Measurements from ENCODE around the gene ADAM22. TPM values are rescaled to one million over a fixed set of nuclear protein-coding genes. Genes with fewer than 3 reads are reported as not detected.
"Not testable (repeated sequence)": the region's sequence is repeated elsewhere in the genome, so short reads cannot be mapped to it uniquely, and the experiment has no call there.

ADAM22 gene
- total and polyA plus RNA-seq, 2 donors (not counting 1 experiment from before 2014, with no cell fraction given) = 0.18 to 0.66 TPM

DNA sequence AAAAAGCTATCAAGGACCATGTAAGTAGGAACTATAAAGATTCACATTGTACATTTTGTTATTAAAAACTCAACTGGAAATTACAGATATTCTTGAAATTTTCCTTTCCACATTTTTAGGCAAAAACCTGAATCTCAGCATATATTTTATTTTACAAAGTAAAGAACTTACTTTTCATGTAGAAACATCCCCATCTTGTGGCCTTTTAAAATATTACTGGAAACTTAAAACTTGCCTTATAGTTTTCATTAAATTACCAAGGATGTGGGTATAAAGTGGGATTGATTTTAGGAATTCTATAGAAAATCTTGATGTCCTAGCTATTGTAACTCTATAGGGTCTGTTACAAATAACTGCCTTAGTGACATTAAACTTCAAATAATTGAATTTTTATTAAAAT, 47.2 kb upstream of the ADAM22 start:
- H3K9ac ChIP-seq (ENCODE audit: insufficient read depth, low read length) = no peak overlapping the region
- H3K27me3 ChIP-seq (ENCODE audit: control insufficient read depth, insufficient read depth, low read length) = no peaks in the 10 kb centered on the region
- H3K27ac ChIP-seq (ENCODE audit: insufficient read depth, low read length) = no peak overlapping the region
- H3K9me3 ChIP-seq (ENCODE audit: control insufficient read depth, insufficient read depth, low read depth, low read length) = no peaks in the 10 kb centered on the region
- H2AFZ ChIP-seq (ENCODE audit: low read length) = no peak overlapping the region
- TF ChIP-seq, protein P1, sequence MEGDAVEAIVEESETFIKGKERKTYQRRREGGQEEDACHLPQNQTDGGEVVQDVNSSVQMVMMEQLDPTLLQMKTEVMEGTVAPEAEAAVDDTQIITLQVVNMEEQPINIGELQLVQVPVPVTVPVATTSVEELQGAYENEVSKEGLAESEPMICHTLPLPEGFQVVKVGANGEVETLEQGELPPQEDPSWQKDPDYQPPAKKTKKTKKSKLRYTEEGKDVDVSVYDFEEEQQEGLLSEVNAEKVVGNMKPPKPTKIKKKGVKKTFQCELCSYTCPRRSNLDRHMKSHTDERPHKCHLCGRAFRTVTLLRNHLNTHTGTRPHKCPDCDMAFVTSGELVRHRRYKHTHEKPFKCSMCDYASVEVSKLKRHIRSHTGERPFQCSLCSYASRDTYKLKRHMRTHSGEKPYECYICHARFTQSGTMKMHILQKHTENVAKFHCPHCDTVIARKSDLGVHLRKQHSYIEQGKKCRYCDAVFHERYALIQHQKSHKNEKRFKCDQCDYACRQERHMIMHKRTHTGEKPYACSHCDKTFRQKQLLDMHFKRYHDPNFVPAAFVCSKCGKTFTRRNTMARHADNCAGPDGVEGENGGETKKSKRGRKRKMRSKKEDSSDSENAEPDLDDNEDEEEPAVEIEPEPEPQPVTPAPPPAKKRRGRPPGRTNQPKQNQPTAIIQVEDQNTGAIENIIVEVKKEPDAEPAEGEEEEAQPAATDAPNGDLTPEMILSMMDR (conservative IDR thresholded peaks at IDR 0.05 in 1 of 2, IDR thresholded peaks at IDR 0.05 in 1 of 2; ENCODE audit: low read depth in 1 of 2, low read length in 2 of 2) = peak in 1 of 2 donors; percentile 19
- no peak for TF ChIP-seq EZH2 (IDR thresholded peaks at IDR 0.05; ENCODE audit: low read length, missing control alignments)
- H3K79me2 ChIP-seq (ENCODE audit: control insufficient read depth, insufficient read depth, low read length) = peaks cover 19% of the 10 kb centered on the region
- peak; percentile 33 to 75 for DNase-seq (ENCODE audit: low read depth in 2 of 2)
- H3K4me2 ChIP-seq (ENCODE audit: extremely low read depth, insufficient read depth, low read length) = no peak overlapping the region
- H3K4me1 ChIP-seq (ENCODE audit: control insufficient read depth, extremely low read depth, insufficient read depth, low read length) = no peaks in the 10 kb centered on the region
- H3K4me3 ChIP-seq (replicated peaks in 1 of 4; ENCODE audit: control extremely low read depth in 1 of 4, insufficient read depth in 1 of 4, low read depth in 3 of 4, low read length in 4 of 4) = no peak overlapping the region
- H4K20me1 ChIP-seq (ENCODE audit: control insufficient read depth, extremely low read depth, insufficient read depth, low read length) = no peaks in the 10 kb centered on the region
- peaks cover 2% of the 10 kb centered on the region for H3K36me3 ChIP-seq (ENCODE audit: control insufficient read depth, insufficient read depth, low read length)

DNA sequence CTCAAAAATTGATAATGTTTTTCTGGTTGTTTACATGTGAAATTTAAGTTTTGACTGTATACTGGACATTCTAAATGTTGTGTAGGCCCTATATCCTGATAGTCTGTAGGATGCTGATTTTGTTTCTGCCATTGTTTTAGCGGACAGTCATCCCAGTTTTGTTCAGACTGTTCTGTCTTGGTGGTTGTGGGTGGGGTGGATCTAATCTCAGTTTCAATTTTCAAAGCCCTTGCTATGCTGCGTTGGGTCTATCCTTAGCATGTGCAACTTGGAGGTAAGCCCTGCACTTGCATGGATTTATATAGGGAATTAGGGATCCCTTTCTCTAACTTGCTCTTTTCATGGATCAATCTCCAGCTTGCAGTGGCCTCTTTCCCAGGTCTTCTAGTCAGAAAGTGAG, 38.7 kb upstream of the ADAM22 start:
- no peak overlapping the region for H3K4me2 ChIP-seq (ENCODE audit: extremely low read depth, insufficient read depth, low read length)
- no peaks in the 10 kb centered on the region for H3K4me1 ChIP-seq (ENCODE audit: control insufficient read depth, extremely low read depth, insufficient read depth, low read length)
- DNase-seq (ENCODE audit: low read depth in 2 of 2) = no peak
- H3K9ac ChIP-seq (ENCODE audit: insufficient read depth, low read length) = no peak overlapping the region
- no peak overlapping the region for H3K4me3 ChIP-seq (replicated peaks in 1 of 4; ENCODE audit: control extremely low read depth in 1 of 4, insufficient read depth in 1 of 4, low read depth in 3 of 4, low read length in 4 of 4)
- H3K36me3 ChIP-seq (ENCODE audit: control insufficient read depth, insufficient read depth, low read length) = peaks cover 4% of the 10 kb centered on the region
- H3K79me2 ChIP-seq (ENCODE audit: control insufficient read depth, insufficient read depth, low read length) = peaks cover 8% of the 10 kb centered on the region
- TF ChIP-seq, protein P1 (conservative IDR thresholded peaks at IDR 0.05 in 1 of 2, IDR thresholded peaks at IDR 0.05 in 1 of 2; ENCODE audit: low read depth in 1 of 2, low read length in 2 of 2) = no peak
- no peak for TF ChIP-seq EZH2 (IDR thresholded peaks at IDR 0.05; ENCODE audit: low read length, missing control alignments)
- H3K9me3 ChIP-seq (ENCODE audit: control insufficient read depth, insufficient read depth, low read depth, low read length) = no peaks in the 10 kb centered on the region
- H3K27me3 ChIP-seq (ENCODE audit: control insufficient read depth, insufficient read depth, low read length) = no peaks in the 10 kb centered on the region
- no peaks in the 10 kb centered on the region for H4K20me1 ChIP-seq (ENCODE audit: control insufficient read depth, extremely low read depth, insufficient read depth, low read length)
- no peak overlapping the region for H3K27ac ChIP-seq (ENCODE audit: insufficient read depth, low read length)
- H2AFZ ChIP-seq (ENCODE audit: low read length) = no peak overlapping the region

DNA sequence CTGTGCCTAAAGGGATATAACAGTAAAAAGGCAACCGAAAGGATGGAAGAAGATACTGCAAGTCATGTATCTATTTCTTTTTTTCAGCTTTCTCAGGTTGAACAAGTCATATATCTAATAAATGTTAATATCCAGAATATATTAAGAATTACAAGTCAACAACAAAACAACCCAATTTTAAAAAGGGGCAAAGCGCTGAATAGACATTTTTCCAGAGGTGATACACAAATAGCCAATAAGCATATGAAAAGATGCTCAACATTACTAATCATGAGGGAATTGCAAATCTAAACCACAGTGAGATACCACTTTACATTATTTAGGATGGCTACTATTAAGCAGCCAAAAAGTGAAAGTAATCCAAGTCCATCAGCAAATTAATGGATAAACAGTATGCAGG, 34.8 kb upstream of the ADAM22 start:
- no peaks in the 10 kb centered on the region for H3K27me3 ChIP-seq (ENCODE audit: control insufficient read depth, insufficient read depth, low read length)
- H3K9ac ChIP-seq (ENCODE audit: insufficient read depth, low read length) = no peak overlapping the region
- H2AFZ ChIP-seq (ENCODE audit: low read length) = no peak overlapping the region
- no peaks in the 10 kb centered on the region for H3K79me2 ChIP-seq (ENCODE audit: control insufficient read depth, insufficient read depth, low read length)
- no peak overlapping the region for H3K4me3 ChIP-seq (replicated peaks in 1 of 4; ENCODE audit: control extremely low read depth in 1 of 4, insufficient read depth in 1 of 4, low read depth in 3 of 4, low read length in 4 of 4)
- H4K20me1 ChIP-seq (ENCODE audit: control insufficient read depth, extremely low read depth, insufficient read depth, low read length) = no peaks in the 10 kb centered on the region
- DNase-seq (ENCODE audit: low read depth in 2 of 2) = no peak
- H3K27ac ChIP-seq (ENCODE audit: insufficient read depth, low read length) = no peak overlapping the region
- TF ChIP-seq, protein P1 (conservative IDR thresholded peaks at IDR 0.05 in 1 of 2, IDR thresholded peaks at IDR 0.05 in 1 of 2; ENCODE audit: low read depth in 1 of 2, low read length in 2 of 2) = no peak
- no peak for TF ChIP-seq EZH2 (IDR thresholded peaks at IDR 0.05; ENCODE audit: low read length, missing control alignments)
- no peaks in the 10 kb centered on the region for H3K9me3 ChIP-seq (ENCODE audit: control insufficient read depth, insufficient read depth, low read depth, low read length)
- H3K4me2 ChIP-seq (ENCODE audit: extremely low read depth, insufficient read depth, low read length) = no peak overlapping the region
- H3K4me1 ChIP-seq (ENCODE audit: control insufficient read depth, extremely low read depth, insufficient read depth, low read length) = no peaks in the 10 kb centered on the region
- H3K36me3 ChIP-seq (ENCODE audit: control insufficient read depth, insufficient read depth, low read length) = peaks cover 5% of the 10 kb centered on the region

DNA sequence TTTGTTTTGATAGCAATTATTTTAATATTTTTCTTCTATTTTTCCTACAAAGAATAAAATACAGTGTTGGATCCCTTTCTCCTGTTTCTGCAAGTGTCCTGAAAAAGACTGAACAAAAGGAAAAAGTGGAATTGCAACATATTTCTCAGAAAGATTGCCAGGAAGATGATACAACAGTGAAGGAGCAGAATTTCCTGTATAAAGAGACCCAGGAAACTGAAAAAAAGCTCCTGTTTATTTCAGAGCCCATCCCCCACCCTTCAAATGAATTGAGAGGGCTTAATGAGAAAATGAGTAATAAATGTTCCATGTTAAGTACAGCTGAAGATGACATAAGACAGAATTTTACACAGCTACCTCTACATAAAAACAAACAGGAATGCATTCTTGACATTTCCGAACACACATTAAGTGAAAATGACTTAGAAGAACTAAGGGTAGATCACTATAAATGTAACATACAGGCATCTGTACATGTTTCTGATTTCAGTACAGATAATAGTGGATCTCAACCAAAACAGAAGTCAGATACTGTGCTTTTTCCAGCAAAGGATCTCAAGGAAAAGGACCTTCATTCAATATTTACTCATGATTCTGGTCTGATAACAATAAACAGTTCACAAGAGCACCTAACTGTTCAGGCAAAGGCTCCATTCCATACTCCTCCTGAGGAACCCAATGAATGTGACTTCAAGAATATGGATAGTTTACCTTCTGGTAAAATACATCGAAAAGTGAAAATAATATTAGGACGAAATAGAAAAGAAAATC, 26.7 kb upstream of the ADAM22 start:
- H3K4me3 ChIP-seq (replicated peaks in 1 of 4; ENCODE audit: control extremely low read depth in 1 of 4, insufficient read depth in 1 of 4, low read depth in 3 of 4, low read length in 4 of 4); H3K79me2 ChIP-seq (ENCODE audit: control insufficient read depth, insufficient read depth, low read length); H3K9me3 ChIP-seq (ENCODE audit: control insufficient read depth, insufficient read depth, low read depth, low read length); H3K36me3 ChIP-seq (ENCODE audit: control insufficient read depth, insufficient read depth, low read length); H2AFZ ChIP-seq (ENCODE audit: low read length); H3K9ac ChIP-seq (ENCODE audit: insufficient read depth, low read length); H3K27me3 ChIP-seq (ENCODE audit: control insufficient read depth, insufficient read depth, low read length); H3K4me2 ChIP-seq (ENCODE audit: extremely low read depth, insufficient read depth, low read length); H4K20me1 ChIP-seq (ENCODE audit: control insufficient read depth, extremely low read depth, insufficient read depth, low read length); H3K4me1 ChIP-seq (ENCODE audit: control insufficient read depth, extremely low read depth, insufficient read depth, low read length); H3K27ac ChIP-seq (ENCODE audit: insufficient read depth, low read length); DNase-seq (ENCODE audit: low read depth in 2 of 2): not testable (repeated sequence)
